Erythroblast (primary cell): Measurements from ENCODE around the gene TSPYL4.
A peak's percentile ranks its signal among the peaks of the same experiment; 100 is the strongest.

Experiments
- GATA1 ChIP-seq: IDR thresholded peaks from 2 replicates; pipeline ENCODE4 v1.6.1; 2011; ENCODE audit warnings: low read depth, mild to moderate bottlenecking, control low read depth, low read length, moderate library complexity
- POLR2A ChIP-seq: IDR thresholded peaks from 2 replicates; pipeline ENCODE4 v1.6.1; 2011; ENCODE audit warnings: mild to moderate bottlenecking, low read length

- peak; percentile 81 for TF ChIP-seq POLR2A
- no peak for TF ChIP-seq GATA1
Measured at GRCh38 chr6:116254297-116255056, 602 bp upstream of the TSPYL4 start.
